ENCODE results near the gene PALMD. TPM values are rescaled to one million over a fixed set of nuclear protein-coding genes. Genes with fewer than 3 reads are reported as not detected.
A peak's percentile ranks its signal among the peaks of the same experiment; 100 is the strongest.

PALMD gene
- total RNA-seq, 1 donor from 2014 or later = 39.5 TPM

DNA sequence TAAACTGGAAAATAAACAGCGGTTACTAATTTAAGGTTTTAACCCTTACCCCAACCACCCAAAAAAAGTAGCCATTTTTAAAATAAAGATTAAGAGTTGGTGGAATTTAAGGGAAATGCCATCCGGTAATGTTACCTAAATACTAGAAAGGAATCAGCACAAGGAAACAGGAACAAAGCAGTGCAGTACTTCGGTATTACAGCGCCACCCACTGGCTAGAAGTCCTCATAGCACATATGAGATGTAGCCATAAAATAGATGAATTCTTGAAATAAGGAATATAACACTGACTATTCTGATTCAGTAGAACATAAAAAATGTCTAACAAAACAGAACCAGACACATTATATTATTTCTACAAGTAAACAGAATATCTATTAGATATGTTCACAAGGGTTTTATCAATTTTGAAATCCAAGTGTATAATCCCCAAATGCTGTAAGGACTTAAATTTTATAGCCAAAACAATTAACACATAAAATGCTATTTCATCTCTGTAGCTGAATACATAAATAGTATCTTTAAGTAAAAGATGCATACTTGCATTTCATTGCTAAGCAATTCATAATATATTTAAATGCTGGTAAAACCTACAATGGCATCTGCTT lies 61.7 kb downstream of the PALMD start:
- H3K4me1 ChIP-seq = no peaks in the 10 kb centered on the region
- H3K27ac ChIP-seq = no peak overlapping the region
- TF ChIP-seq POLR2A (IDR thresholded peaks at IDR 0.05) = no peak
- TF ChIP-seq, protein P1, sequence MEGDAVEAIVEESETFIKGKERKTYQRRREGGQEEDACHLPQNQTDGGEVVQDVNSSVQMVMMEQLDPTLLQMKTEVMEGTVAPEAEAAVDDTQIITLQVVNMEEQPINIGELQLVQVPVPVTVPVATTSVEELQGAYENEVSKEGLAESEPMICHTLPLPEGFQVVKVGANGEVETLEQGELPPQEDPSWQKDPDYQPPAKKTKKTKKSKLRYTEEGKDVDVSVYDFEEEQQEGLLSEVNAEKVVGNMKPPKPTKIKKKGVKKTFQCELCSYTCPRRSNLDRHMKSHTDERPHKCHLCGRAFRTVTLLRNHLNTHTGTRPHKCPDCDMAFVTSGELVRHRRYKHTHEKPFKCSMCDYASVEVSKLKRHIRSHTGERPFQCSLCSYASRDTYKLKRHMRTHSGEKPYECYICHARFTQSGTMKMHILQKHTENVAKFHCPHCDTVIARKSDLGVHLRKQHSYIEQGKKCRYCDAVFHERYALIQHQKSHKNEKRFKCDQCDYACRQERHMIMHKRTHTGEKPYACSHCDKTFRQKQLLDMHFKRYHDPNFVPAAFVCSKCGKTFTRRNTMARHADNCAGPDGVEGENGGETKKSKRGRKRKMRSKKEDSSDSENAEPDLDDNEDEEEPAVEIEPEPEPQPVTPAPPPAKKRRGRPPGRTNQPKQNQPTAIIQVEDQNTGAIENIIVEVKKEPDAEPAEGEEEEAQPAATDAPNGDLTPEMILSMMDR (IDR thresholded peaks at IDR 0.05) = peak; percentile 60 to 87 (median 80)
- intact Hi-C loops (cut with DNase I) = loop anchor here (10.0 kb wide), 1 partner anchor 523 kb away; no protein-coding TSS in a partner anchor
- H3K9me3 ChIP-seq = no peaks in the 10 kb centered on the region
- DNase-seq (ENCODE audit: extremely low spot score in 2 of 2) = no peak
- no peak overlapping the region for H3K4me3 ChIP-seq
- H3K36me3 ChIP-seq = peaks cover 0 to 16% of the 10 kb centered on the region in 2 donors
- no peaks in the 10 kb centered on the region for H3K27me3 ChIP-seq

DNA sequence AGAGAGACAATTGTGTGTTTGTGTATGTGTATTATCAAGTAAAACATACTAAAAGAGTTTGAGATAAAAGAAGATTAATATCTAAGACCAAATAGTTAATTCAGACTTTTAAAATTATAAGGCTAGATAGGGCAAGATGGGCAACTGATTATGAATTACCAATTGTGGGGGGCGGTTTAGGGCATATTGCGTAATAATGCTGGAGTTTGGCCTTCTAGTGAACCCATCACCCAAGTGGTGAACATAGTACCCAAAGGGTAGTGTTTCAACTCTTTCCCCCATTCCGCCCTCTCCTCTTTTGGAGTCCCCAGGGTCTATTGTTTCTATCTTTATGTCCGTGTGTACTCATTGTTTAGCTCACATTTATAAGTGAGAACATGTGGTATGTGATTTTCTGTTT lies 65.1 kb downstream of the PALMD start:
- TF ChIP-seq POLR2A (IDR thresholded peaks at IDR 0.05) = no peak
- TF ChIP-seq POLR2AphosphoS5 (IDR thresholded peaks at IDR 0.05; ENCODE audit: insufficient read depth in 1 of 2, low read depth in 1 of 2) = no peak
- TF ChIP-seq, protein P1 (IDR thresholded peaks at IDR 0.05) = no peak
- no peaks in the 10 kb centered on the region for H3K9me3 ChIP-seq
- DNase-seq (ENCODE audit: extremely low spot score in 2 of 2) = no peak
- intact Hi-C loops (cut with DNase I) = no loop called here
- no peak overlapping the region for H3K4me3 ChIP-seq
- H3K27me3 ChIP-seq = no peaks in the 10 kb centered on the region
- H3K36me3 ChIP-seq = peaks cover 0 to 25% of the 10 kb centered on the region in 2 donors
- H3K27ac ChIP-seq = no peak overlapping the region
- no peaks in the 10 kb centered on the region for H3K4me1 ChIP-seq

DNA sequence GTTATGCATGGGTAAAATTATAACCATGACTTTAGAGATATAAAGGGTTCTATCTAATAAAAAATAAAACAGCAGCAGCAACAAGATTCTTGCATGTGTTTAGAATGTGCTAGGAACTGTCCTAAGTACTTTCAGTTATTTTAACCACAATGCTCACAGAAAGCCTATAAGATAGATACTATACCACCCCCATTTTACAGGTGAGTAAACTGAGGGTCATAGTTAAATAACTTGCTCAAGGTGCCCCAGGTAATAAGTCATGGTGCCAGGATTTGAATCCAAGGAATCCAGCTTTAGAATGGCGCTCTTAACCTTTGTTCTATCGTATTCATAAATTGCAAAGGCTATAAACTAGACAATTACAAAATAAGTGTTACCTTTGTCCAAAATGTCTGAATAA lies 67.1 kb downstream of the PALMD start:
- TF ChIP-seq POLR2A (IDR thresholded peaks at IDR 0.05) = no peak
- TF ChIP-seq POLR2AphosphoS5 (IDR thresholded peaks at IDR 0.05; ENCODE audit: insufficient read depth in 1 of 2, low read depth in 1 of 2) = no peak
- H3K9me3 ChIP-seq = no peaks in the 10 kb centered on the region
- H3K27me3 ChIP-seq = no peaks in the 10 kb centered on the region
- peaks cover 0 to 41% of the 10 kb centered on the region in 2 donors for H3K36me3 ChIP-seq
- no peaks in the 10 kb centered on the region for H3K4me1 ChIP-seq
- intact Hi-C loops (cut with DNase I) = no loop called here
- no peak overlapping the region for H3K4me3 ChIP-seq
- no peak for DNase-seq (ENCODE audit: extremely low spot score in 2 of 2)
- H3K27ac ChIP-seq = no peak overlapping the region

DNA sequence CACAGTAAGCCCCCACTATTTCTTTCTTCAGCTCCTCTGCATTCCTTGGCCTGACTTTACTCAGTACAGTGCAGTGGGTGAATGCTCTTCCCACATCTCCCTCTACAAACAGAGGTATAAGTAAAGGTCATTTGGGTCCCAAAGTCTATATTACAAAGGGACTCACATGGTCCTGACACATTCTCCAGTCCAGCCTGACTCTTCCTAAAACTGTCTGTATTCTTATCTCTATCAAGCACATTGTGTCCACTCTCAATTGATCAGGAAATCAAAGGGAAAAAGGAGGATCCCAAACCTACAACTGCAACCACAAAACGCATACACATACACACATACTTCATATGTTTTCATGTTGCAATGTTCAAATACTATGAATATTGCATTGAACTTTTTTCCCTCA lies 71.1 kb downstream of the PALMD start:
- DNase-seq (ENCODE audit: extremely low spot score in 2 of 2) = no peak
- H3K36me3 ChIP-seq = peaks cover 0 to 33% of the 10 kb centered on the region in 2 donors

DNA sequence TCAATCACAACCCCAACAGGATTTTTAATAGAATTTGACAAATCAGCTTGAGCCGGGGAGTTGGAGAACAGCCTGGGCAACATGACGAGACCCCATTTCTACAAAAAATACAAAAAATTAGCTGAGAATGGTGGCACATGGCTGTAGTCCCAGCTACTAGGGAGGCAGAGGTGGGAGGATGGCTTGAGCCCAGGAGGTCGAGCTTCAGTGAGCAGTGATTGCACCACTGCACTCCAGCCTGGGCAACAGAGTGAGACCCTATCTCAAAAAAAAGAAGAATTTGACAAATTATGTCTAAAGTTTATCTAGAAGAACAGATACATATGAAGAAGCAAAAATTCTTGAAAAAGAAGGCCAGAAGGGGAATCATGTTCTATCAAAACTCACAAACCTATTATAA lies 77.3 kb downstream of the PALMD start:
- no peak for TF ChIP-seq POLR2AphosphoS5 (IDR thresholded peaks at IDR 0.05; ENCODE audit: insufficient read depth in 1 of 2, low read depth in 1 of 2)
- TF ChIP-seq, protein P1 (IDR thresholded peaks at IDR 0.05) = no peak
- no peak for TF ChIP-seq POLR2A (IDR thresholded peaks at IDR 0.05)
- Histone ChIP-seq H3K4me1 (no peaks in the 10 kb centered on the region), H3K9me3 (no peaks in the 10 kb centered on the region), H3K27ac (no peak overlapping the region), H3K36me3 (peaks cover 0 to 5% of the 10 kb centered on the region in 2 donors), H3K4me3 (no peak overlapping the region), H3K27me3 (no peaks in the 10 kb centered on the region)
- no peak for DNase-seq (ENCODE audit: extremely low spot score in 2 of 2)
- intact Hi-C loops (cut with DNase I) = no loop called here

More for the DNA sequence above, 71.1 kb downstream of the PALMD start:
- intact Hi-C loops (cut with DNase I) = no loop called here
- Histone ChIP-seq H3K4me3 (no peak overlapping the region), H3K27ac (no peak overlapping the region), H3K4me1 (no peaks in the 10 kb centered on the region), H3K27me3 (no peaks in the 10 kb centered on the region), H3K9me3 (no peaks in the 10 kb centered on the region)
- TF ChIP-seq POLR2A (IDR thresholded peaks at IDR 0.05) = no peak
- TF ChIP-seq POLR2AphosphoS5 (IDR thresholded peaks at IDR 0.05; ENCODE audit: insufficient read depth in 1 of 2, low read depth in 1 of 2) = no peak
- TF ChIP-seq, protein P1 (IDR thresholded peaks at IDR 0.05) = no peak
